Breast epithelium (tissue), 3 donors: ENCODE data around the gene CTTNBP2.

Source experiments
- POLR2AphosphoS5 ChIP-seq, 3 donors: sonication (generic); formaldehyde crosslinking; IDR thresholded peaks; one replicate each; pipeline ENCODE4 v1.6.1; 2017; ENCODE audit warnings: antibody characterized with exemption in 3 of 3
- TF ChIP-seq, protein P1 (sequence below), 3 donors: fragments of 450-650 bp; IDR thresholded peaks; one replicate each; pipeline ENCODE4 v1.5.1; 2016 to 2017; ENCODE audit warnings: antibody characterized with exemption in 3 of 3, mild to moderate bottlenecking in 3 of 3, moderate library complexity in 3 of 3

DNA sequence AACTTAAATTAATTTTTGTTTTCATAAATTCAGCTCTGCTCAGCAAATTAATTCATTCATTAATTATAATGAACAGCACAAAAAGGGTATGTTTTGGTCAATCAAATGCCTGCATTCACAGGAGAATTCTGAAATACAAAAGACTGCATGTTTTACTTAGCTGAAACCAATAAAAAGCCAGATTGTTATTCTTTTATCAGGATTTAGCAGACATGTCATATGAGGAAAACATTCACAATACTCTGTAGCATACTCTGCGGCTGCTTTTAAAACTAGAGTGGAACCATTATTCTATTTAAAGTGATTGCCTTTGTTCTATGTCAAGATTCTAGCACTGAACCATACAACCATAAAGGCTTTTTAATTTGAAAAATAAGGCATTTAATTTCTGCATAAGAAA, 19.1 kb downstream of the CTTNBP2 start:
- no peak for TF ChIP-seq POLR2AphosphoS5 (IDR thresholded peaks at IDR 0.05)
- TF ChIP-seq, protein P1, sequence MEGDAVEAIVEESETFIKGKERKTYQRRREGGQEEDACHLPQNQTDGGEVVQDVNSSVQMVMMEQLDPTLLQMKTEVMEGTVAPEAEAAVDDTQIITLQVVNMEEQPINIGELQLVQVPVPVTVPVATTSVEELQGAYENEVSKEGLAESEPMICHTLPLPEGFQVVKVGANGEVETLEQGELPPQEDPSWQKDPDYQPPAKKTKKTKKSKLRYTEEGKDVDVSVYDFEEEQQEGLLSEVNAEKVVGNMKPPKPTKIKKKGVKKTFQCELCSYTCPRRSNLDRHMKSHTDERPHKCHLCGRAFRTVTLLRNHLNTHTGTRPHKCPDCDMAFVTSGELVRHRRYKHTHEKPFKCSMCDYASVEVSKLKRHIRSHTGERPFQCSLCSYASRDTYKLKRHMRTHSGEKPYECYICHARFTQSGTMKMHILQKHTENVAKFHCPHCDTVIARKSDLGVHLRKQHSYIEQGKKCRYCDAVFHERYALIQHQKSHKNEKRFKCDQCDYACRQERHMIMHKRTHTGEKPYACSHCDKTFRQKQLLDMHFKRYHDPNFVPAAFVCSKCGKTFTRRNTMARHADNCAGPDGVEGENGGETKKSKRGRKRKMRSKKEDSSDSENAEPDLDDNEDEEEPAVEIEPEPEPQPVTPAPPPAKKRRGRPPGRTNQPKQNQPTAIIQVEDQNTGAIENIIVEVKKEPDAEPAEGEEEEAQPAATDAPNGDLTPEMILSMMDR (IDR thresholded peaks at IDR 0.05): no peak
